Uterus (tissue), 2 donors: Measurements from ENCODE around the gene GRK3.

Source experiments
- CTCF ChIP-seq, 4 experiments: fragments of 200-600 bp in 2 of 4; fragments of 450-650 bp in 2 of 4; sonication (generic) in 2 of 4; IDR thresholded peaks; one replicate each; pipeline ENCODE4 v1.5.1; 2016 to 2019; ENCODE audit warnings: antibody characterized with exemption in 4 of 4, mild to moderate bottlenecking in 2 of 4, moderate library complexity in 1 of 4
- POLR2A ChIP-seq, 2 donors: fragments of 450-650 bp; IDR thresholded peaks; one replicate each; pipeline ENCODE4 v1.6.1; 2016; ENCODE audit warnings: antibody characterized with exemption in 2 of 2, mild to moderate bottlenecking in 1 of 2, moderate library complexity in 1 of 2

- TF ChIP-seq CTCF (IDR thresholded peaks at IDR 0.05) (no peak), POLR2A (IDR thresholded peaks at IDR 0.05) (no peak)
These were observed 2.4 kb downstream of the GRK3 start for GRCh38 chr22:25566898-25567235.
